HG03025 (cell line): ENCODE results near the gene ASB1.
"Not testable (repeated sequence)": the region's sequence is repeated elsewhere in the genome, so short reads cannot be mapped to it uniquely, and the experiment has no call there.

ENCODE experiments used
- ATAC-seq: cut with Tn5 transposase; IDR thresholded peaks from one replicate; pipeline ENCODE4 v1.9.1; 2021; ENCODE audit warnings: mild to moderate bottlenecking, moderate library complexity; ENCODE audit not compliant: unreplicated experiment, low FRiP score

The ASB1 gene

DNA sequence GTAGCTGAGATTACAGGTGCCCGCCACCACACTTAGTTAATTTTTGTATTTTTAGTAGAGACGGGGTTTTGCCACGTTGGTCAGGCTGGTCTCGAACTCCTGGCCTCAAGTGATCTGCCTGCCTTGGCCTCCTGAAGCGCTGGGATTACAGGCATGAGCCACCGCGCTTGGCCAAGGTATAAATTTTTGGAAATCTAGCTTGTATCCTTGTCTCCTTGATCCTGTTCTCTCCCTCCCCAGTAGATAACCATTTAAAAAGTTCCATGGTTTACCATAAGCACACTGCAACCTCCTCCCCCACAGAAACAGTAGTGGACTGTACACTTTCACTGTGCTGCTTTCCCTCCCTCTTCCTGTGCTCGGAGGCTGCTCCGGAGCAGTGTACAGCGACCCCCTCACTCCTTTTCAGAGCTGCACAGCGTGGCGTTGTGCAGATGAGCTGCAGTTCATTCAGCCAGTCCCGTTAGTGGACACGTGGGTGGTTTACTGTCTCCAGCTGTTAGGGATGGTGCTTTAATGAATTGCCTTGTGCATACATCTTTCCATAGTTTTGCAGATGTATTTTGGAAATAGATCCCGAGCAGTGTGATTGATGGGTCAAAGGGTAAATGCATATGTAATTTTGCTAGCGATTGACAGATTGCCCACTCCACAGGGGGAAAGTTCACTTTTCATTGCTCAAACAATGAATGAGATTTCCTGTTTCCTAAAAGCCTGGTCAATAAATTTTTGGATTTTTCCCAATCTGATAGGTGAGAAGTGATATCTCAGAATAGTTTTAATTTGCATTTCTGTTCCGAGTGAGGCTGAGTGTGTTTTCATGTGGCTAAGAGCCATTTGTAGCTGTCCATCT lies 14.8 kb downstream of the ASB1 start:
- ATAC-seq: no peak

DNA sequence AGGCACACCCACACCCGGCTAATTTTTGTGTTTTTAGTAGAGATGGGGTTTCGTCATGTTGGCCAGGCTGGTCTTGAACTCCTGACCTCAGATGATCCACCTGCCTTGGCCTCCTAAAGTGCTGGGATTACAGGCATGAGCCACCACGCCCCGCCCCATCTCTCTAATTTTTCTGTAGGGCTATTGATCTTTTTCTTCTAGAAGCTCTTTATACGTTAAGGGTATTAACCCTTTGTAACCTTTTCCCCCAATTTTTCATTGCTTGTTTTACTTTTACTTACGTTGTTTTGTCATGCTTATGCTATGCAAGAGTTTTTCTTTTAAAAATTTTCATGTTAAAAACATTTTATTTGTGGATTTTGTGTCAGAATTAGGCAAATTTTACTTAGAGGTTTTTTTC lies 15.5 kb downstream of the ASB1 start:
- not testable (repeated sequence) for ATAC-seq

DNA sequence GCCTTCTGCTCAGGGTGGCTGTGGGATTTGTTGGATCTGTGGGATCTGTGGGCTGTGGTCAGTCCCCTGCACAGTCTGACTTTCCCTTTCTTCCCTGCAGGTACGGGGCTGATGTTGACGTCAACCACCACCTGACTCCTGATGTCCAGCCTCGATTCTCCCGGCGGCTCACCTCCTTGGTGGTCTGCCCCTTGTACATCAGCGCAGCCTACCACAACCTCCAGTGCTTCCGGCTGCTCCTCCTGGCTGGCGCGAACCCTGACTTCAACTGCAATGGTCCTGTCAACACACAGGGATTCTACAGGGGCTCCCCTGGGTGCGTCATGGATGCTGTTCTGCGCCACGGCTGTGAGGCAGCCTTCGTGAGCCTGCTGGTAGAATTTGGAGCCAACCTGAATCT lies 17.5 kb downstream of the ASB1 start:
- ATAC-seq: no peak

DNA sequence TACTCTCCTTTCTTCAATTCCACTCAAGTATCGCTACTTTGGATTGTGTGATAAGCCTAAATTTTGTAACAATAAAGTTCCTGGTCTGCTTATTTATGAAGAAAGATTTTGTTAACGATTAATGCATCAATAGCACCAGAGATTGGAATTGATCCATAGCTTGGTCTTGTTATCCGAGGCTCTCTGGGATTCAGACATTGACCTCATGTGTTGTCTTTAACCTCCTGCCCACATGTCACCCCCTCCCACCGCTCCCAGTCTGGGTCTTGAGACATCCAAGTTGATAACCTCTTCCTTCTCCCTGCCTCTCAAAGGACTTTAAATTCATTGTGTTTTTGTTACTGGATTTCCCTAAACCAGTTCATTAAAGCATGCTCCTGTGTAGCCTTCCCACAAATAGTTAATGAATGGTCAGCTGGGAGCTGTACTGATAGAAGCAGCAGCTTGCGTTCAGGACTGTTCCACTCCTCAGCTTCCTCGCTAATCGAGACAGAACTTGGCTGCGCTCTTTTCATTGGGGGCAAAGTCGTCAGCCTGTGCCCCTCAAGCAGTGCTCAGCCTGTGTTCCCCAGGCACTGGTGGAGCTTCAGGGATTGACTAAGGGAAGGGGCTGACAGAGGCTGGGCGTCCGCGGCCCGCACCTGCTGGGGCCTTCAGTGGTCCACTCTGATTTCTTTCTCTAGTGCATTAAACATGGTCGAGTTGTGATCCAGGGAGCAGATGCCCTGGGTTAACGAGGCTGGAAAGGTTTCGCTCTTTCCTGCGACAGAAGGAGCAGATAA lies 18.9 kb downstream of the ASB1 start:
- ATAC-seq: no peak

DNA sequence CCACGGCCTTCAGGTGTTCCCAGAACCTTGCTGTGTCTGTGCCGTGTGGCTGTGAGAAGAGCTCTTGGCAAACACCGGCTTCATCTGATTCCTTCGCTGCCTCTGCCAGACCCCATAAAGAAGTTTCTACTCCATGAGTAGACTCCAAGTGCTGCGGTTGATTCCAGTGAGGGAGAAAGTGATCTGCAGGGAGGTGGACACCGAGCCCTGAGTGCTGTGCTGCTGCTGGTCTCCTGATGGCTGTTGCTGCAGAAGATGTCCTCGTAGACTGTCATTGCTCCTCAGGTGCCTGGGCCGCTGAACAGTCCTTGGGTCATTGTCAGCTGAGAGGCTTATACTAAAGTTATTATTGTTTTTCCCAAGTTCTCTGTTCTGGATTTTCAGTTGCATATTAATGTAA lies 19.6 kb downstream of the ASB1 start:
- no peak for ATAC-seq

DNA sequence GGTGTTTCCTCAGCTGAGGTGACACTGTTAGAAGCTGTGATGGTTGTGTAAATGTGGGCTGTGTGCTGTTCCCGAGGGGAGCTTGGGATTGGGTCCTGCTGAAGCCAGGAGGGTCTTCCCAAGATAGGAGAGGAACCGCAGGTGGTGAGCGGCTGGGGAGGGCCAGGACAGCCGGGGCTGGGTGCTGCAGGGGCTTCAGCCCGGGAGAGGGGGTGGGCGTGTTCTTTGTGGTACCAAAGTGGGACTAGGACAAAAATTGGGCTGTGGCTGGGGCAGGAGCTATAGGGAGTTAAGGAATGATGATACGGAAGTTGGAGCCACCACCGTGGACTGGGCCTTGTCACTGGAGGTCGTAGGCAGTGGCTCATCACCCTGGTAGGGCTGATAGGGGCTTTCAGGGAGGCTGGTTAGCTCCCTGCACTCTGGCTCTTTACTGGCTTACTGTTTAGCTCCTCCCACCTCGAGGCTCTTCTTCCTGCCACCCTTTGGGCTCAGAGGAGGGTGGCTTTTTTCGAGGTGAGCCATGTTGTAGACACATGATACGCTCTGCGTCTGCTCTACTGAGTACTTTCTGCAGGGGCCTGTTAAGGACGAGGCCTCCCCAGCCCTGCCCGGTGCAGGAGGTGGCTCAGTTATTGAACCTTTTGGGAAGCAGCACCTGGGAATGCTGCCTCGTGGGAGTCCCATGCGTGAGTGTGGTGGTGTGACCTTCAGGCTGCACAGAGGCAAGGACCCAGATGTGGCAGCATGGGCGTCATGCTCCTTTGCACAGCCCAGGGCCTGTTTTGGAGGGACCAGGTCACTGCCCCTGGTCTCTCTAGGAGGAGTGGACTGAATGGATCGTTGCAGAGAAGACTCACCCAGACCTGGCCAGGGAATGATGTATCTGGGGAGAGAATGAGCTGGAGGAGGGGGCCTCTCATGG lies 21.6 kb downstream of the ASB1 start:
- ATAC-seq: no peak

DNA sequence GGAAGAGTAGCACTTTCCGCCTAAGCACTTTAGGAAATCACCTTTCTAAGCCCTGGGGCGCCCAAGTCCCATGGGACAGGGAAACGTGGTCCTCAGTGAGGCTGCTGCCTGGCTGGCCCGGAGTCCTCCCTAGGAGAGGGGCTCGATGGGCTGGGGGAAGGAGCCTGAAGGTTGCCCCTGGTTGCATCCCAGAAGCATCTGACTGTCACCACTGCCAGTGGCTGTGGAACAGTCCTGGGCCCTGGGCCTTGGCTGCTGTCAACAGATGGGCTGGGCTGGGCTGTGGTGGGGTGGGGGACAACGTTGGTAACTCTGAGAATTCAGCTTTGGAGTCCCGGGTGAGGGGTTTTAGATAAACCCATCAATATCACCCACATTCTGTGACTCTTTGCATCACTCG lies 22.5 kb downstream of the ASB1 start:
- ATAC-seq: no peak

DNA sequence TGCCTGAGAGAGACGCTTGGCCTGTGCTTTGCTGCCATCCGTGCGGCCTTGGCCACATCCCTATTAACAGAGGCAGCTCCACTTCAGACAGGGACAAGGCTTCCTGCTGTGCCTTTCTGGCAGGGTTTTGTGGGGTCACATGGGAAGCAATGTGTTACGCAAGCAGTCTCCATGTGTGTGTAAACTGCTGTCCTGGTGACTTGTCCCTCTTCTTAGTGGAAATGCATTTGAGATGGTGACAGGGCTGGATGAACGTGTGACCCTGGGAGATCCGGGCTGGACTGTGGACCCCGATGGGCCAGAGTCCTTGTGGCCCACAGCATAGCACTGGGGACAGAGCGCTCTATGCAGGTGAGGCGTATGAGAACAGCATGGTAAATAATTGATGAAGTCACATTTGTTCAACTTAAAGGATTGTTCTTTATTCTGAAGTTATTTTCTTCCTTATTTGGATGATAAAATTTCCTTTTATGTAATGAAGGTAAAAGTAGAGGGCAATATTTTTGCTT lies 23.2 kb downstream of the ASB1 start:
- ATAC-seq: no peak

DNA sequence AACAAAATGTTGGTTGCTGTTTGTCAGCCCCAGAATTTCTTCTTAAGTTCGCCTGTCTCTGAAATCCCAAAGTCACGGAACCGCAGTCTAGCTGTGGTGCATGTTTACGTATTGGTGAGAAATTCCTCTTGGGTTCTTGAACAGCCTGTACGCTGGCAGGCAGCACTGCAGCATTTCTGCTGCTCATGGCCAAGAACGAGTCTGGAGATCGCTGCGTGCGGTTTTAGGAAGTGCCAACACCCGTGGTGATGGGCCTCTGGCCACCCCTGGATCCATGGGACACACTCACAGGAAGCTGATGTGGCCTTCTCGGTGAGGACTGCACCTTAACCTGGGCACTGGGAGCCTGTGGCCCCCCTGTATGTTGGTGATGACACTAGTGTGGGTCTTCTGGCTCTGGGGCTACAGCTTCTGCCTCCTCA lies 23.7 kb downstream of the ASB1 start:
- no peak for ATAC-seq

DNA sequence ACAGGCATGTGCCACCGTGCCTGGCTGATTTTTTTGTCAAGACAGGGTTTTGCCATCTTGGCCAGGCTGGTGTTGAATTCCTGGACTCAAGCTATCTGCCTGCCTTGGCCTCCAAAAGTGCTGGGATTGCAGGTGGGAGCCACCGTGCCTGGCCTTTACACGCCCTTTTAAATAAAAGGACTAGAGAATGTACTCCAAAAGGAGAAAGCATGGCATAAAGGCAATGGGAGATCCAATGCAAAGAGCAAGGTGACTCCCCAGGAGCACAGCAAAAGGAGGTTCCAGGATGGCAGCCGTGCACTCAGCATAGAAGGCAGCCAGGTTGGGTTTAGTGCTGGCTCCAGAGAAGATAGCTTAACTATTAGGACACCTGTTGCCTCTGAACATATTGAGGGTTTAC lies 27.1 kb downstream of the ASB1 start:
- no peak for ATAC-seq

DNA sequence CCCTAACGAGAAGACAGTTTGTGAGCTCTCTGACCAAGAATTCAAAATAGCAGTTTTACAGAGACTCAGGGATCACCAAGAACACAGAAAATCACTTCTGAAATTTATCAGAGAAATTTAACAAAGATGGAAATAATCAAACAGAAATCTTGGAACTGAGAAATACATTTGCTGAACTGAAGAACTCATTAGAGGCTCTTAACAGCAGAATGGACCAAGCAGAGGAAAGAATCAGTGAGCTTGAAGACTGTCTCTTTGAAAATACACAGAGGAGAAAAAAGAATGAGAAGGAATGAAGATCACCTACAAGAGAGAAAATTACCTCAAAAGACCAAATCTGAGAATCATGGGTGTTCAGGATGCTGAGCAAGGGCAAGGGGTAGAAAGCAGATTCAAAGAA lies 29.7 kb downstream of the ASB1 start:
- no peak for ATAC-seq

DNA sequence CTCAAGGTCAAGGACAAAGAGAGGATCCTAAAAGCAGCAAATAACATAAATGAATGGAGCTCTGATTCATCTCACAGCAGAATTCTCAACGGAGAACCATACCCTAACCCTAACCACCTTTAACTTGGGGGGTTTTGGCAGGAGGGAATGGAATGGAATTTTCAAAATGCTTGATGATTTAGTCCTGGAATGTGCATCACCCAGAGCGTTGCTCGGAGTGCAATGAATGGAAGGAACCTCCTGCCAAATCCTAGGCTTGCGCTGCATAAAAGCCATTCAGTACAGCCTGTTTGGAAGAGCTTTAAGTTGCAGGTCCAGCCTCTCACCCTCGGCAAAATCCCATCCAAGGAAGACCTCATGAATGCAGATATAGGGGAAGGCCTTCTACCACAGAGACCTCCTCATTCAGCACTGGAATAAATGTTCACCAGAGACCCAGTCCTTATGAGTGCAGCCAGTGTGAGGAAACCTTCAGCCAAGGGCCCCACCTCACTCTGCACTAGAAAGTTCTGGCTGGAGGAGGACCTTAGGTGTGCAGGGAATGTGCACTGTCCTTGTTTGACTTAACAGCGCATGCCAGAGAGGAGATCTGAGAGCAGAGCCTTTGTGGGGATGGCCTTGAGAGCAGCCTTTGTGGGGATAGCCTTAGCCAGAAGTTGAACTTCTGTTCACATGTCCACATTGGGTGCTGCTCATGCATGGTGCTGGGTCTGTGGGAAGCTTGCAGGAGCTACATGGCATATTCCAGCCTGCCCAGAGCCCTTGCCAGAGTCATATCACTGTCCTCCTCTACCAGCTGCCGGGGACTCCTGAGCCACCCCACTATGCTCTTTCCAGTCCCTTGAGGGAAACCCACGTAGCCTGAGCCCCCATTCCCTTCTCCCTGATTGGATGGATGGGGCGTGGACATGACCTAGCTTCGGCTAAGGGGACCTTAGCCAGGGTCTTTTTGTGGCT lies 30.5 kb downstream of the ASB1 start:
- ATAC-seq: no peak

DNA sequence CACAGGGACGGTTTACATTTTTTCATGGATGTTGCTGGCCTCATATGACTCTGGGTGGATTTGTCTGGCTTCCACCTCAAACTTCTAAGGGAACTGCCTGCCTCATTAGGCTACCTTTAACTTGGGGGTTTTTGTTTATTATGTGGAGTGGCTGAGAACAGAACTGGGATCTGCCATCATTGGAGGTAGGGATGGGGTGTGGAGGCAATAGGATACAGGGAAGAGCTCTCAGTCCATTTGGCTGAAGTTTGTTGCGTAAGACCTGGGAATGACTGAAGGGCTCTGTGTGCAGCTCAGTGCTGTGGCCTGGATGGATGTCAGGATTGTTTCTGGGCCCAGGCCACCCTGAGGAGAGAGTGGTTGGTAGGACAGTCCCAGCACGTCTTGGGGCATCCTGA lies 31.2 kb downstream of the ASB1 start:
- no peak for ATAC-seq

DNA sequence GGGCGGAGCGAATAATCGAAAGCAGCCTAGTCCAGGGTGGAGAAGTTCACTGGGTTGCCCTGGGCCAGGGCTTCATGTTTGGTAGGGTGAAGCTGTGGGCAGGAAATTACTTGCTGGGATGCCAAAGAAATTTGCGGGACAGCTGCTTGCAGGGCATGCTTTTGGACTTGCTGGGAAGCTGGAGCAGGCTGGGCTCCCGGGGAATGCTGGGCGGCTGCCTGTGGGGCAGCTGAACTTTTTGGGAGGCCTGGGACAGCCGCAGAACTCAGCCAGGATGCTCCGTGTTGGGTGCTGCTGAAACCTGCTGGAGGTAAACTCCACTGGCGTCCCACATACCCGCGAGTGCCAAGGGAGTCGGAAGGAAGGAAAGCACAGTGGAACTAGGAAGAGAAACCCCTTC lies 31.9 kb downstream of the ASB1 start:
- ATAC-seq: no peak

DNA sequence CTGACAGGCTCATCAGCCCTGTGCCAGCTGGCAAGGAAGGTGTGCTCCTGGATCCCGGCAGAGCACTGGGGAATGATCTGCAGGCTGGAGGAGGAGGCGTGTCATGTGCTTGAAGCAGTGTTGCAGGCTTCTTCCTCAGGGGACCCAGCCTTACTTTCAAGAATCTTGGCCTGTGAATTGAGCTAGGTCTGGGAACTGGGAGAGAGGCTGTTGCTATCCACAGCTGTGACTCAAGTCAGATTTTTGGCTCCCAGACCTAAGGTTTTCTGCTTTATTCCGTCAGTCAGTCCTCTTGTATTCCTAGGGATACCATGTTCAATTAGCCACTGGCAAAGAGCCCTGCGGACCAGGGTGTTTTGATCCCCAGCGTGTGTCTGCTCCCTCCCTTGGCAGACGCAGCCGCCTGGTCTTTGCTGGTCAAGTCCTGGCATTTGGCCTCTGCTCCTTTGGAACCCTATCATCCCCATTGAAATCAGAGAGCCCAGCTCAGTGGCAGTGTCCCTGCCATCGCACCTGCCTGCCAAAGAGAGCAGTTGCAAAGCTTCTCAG lies 32.4 kb downstream of the ASB1 start:
- no peak for ATAC-seq

DNA sequence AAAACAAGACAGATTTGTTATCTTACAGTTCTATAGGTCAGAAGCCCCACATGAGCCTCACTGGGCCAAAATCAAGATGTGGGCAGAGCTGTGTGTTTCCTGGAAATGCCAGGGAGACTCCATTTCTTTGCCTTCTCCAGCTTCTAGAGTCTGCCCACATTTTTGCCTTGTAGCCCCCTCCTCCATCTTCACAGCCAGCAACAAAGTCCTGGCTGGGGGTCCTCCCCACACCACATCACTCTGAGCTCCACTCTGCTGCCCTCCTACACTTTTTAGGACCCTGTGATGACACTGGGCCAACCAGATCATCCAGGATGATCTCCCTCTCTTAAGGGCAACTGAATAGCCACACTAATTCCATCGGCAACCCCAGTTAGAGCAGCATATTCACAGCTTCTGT lies 34.3 kb downstream of the ASB1 start:
- no peak for ATAC-seq

DNA sequence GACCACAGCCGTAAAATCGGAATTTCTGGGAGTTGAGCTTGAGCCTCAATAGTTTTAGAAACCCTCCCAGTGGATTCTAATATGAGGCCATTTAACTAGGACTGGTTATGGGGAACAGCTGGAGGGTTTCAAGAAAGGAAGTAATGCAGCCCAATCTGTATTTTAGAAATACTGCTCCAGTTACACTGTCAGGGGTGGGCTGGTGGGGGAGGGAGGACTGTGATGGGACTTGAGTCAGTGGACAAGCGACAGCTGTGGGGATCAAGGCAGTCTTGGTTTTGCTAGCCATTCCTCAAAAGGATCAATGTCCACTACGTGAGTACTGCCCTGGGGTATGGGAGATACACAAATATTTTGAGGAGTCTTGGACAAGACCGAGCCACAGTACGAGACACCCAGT lies 34.8 kb downstream of the ASB1 start:
- no peak for ATAC-seq

DNA sequence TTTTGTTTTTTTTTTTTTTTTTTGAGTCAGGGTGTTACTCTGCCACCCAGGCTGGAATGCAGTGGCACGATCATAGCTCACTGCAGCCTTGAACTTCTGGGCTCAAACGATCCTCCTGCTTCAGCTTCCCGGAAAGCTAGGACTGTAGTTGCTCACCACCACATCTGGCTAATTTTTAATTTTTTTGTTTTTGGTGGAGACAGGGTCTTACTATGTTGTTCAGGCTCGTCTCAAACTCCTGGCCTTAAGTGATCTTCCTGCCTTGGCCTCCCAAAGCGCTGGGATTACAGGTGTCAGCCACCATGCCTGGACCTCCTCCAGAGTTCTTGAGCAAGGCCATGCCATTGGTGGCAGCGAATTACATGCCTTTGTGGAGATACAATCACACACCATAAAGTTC lies 35.2 kb downstream of the ASB1 start:
- no peak for ATAC-seq

DNA sequence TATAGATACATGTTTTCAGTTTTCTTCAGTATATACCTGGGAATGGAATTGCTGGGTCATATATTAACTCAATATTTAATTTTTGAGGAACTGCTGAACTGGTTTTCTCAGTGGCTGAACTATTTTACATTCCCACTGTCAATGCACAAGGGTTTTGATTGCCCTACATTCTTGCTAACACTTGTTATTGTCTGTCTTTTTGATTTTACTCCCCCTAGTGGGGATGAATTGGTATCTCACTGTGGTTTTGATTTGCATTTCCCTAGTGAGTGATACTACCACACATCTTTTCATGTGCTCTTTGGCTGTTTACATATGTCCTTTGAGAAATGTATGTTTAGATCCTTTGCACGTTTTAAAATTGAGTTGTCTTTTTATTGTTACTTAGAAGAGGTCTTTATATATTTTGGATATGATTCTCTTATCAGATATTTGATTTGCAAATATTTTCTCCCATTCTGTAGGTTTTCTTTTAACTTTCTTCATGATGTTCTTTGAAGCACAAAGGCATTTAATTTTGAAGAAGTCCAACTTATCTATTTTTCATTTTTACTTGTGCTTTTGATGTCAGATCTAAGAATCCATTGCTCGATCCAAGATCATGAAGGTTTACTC lies 36.2 kb downstream of the ASB1 start:
- ATAC-seq: no peak
